ENCODE measurements around the gene NPLOC4.

GRCh38 chr17:81581758-81582157 lies 55.2 kb downstream of the NPLOC4 start:
- TF ChIP-seq POLR2A (IDR thresholded peaks at IDR 0.05; ENCODE audit: low read depth, low read length) (no peak), TAF1 (IDR thresholded peaks at IDR 0.05; ENCODE audit: borderline replicate concordance, low read depth, low read length) (no peak), POLR2AphosphoS5 (IDR thresholded peaks at IDR 0.05; ENCODE audit: low read depth, low read length) (no peak)
